K562 (cell line): Measurements from ENCODE around the gene SLC2A9. TPM values are rescaled to one million over a fixed set of nuclear protein-coding genes. Genes with fewer than 3 reads are reported as not detected.
A peak's percentile ranks its signal among the peaks of the same experiment; 100 is the strongest.

Experiments used
- ATF6 ChIP-seq: sonication (generic); formaldehyde crosslinking; IDR thresholded peaks from 2 replicates; pipeline ENCODE4 v1.4.0; 2020; ENCODE audit warnings: mild to moderate bottlenecking, missing genetic modification reagents
- BCOR ChIP-seq: fragments of 450-650 bp; IDR thresholded peaks from 2 replicates; pipeline ENCODE4 v1.6.1; 2016
- CBFA2T2 ChIP-seq: fragments of 450-650 bp; conservative IDR thresholded peaks from 2 replicates; pipeline ENCODE4 v1.6.1; 2017; ENCODE audit warnings: mild to moderate bottlenecking
- CBFA2T3 ChIP-seq: fragments of 450-650 bp; IDR thresholded peaks from 2 replicates; pipeline ENCODE4 v1.6.1; 2017
- CTBP1 ChIP-seq: fragments of 450-650 bp; IDR thresholded peaks from 2 replicates; pipeline ENCODE4 v1.6.1; 2016; ENCODE audit warnings: borderline replicate concordance
- E2F8 ChIP-seq: fragments of 450-650 bp; IDR thresholded peaks from 2 replicates; pipeline ENCODE4 v1.7.1; 2018; ENCODE audit warnings: mild to moderate bottlenecking, low read depth; ENCODE audit not compliant: partially characterized antibody
- ETS2 ChIP-seq: IDR thresholded peaks from 2 replicates; pipeline ENCODE4 v1.6.1; 2016; ENCODE audit warnings: borderline replicate concordance, missing genetic modification characterization, mild to moderate bottlenecking, moderate library complexity, missing compliant biosample characterization; ENCODE audit not compliant: poor library complexity, severe bottlenecking
- MEIS2 ChIP-seq: fragments of 450-650 bp; IDR thresholded peaks from 2 replicates; pipeline ENCODE4 v1.6.1; 2014; ENCODE audit warnings: mild to moderate bottlenecking; ENCODE audit not compliant: partially characterized antibody
- NCOR1 ChIP-seq: fragments of 450-650 bp; IDR thresholded peaks from 2 replicates; pipeline ENCODE4 v1.6.1; 2016; ENCODE audit warnings: mild to moderate bottlenecking, moderate library complexity
- NEUROD1 ChIP-seq: fragments of 150-350 bp; IDR thresholded peaks from 2 replicates; pipeline ENCODE4 v1.6.1; 2014; ENCODE audit warnings: borderline replicate concordance, low read length, low read depth; ENCODE audit not compliant: partially characterized antibody
- PHB ChIP-seq: fragments of 250-450 bp; sonication (Bioruptor Pico); IDR thresholded peaks from 2 replicates; pipeline ENCODE4 v1.5.0; 2021
- PML ChIP-seq: IDR thresholded peaks from 2 replicates; pipeline ENCODE4 v1.6.1; 2012; ENCODE audit warnings: low read length, inconsistent platforms
- POLR2A ChIP-seq: fragments of 450-650 bp; conservative IDR thresholded peaks from 2 replicates; pipeline ENCODE4 v1.6.1; 2016
- SLC30A9 ChIP-seq: fragments of 250-450 bp; sonication (Bioruptor Pico); IDR thresholded peaks from 2 replicates; pipeline ENCODE4 v1.8.0; 2022; ENCODE audit warnings: mild to moderate bottlenecking, moderate library complexity
- SMAD3 ChIP-seq: fragments of 450-650 bp; formaldehyde crosslinking; conservative IDR thresholded peaks from 2 replicates; pipeline ENCODE4 v1.4.0; 2020; ENCODE audit warnings: mild to moderate bottlenecking
- SP1 ChIP-seq: sonication (generic); formaldehyde crosslinking; IDR thresholded peaks from 2 replicates; pipeline ENCODE4 v1.8.1; 2022; ENCODE audit warnings: mild to moderate bottlenecking, missing genetic modification reagents
- SRSF3 ChIP-seq: fragments of 200-400 bp; formaldehyde crosslinking; IDR thresholded peaks from 2 replicates; pipeline ENCODE4 v1.6.1; 2016; ENCODE audit warnings: mild to moderate bottlenecking, low read length, moderate library complexity; ENCODE audit not compliant: insufficient read depth
- STAG1 ChIP-seq: sonication (generic); formaldehyde crosslinking; IDR thresholded peaks from 2 replicates; pipeline ENCODE4 v1.5.0; 2020; ENCODE audit warnings: missing genetic modification reagents, borderline replicate concordance
- TAL1 ChIP-seq: fragments of 450-650 bp; IDR thresholded peaks from 2 replicates; pipeline ENCODE4 v1.6.1; 2016; ENCODE audit warnings: mild to moderate bottlenecking
- TCF3 ChIP-seq: sonication (generic); formaldehyde crosslinking; IDR thresholded peaks from 2 replicates; pipeline ENCODE4 v1.4.0; 2020; ENCODE audit warnings: mild to moderate bottlenecking, missing genetic modification reagents
- TEAD4 ChIP-seq, 2 experiments: sonication (generic) in 1 of 2; formaldehyde crosslinking in 1 of 2; IDR thresholded peaks; 2 replicates each; pipeline versions ENCODE4 v1.6.1 to v1.8.0; 2012 to 2022; ENCODE audit warnings: borderline replicate concordance in 1 of 2, inconsistent platforms in 1 of 2, low read length in 1 of 2, mild to moderate bottlenecking in 1 of 2, missing genetic modification reagents in 1 of 2
- ZBTB9 ChIP-seq: fragments of 450-650 bp; formaldehyde crosslinking; IDR thresholded peaks from 2 replicates; pipeline ENCODE4 v1.4.0; 2020; ENCODE audit warnings: mild to moderate bottlenecking, moderate library complexity
- ZNF79 ChIP-seq: fragments of 250-450 bp; sonication (Bioruptor Pico); IDR thresholded peaks from 2 replicates; pipeline ENCODE4 v1.4.0; 2020; ENCODE audit warnings: low read depth, mild to moderate bottlenecking, moderate library complexity
- polyA plus RNA-seq, 8 experiments: library from polyadenylated mRNA; depleted of rRNA in 4 of 8; stranded (reverse) in 5 of 8; unstranded in 3 of 8; fragments of >200 nt; fragmentation: Nextera tagmentation in 2 of 8; fragmentation: Illumina TruSeq in 1 of 8; extraction: Ambion mirVana in 2 of 8; extraction: Trizol in 1 of 8; gene quantifications; 2 replicates each; pipeline versions ENCODE4 v1.2.1 to v1.2.3, GENCODE V29; 2011 to 2014; ENCODE audit warnings: inconsistent platforms in 1 of 8, missing spikeins in 1 of 8
- total RNA-seq, 7 experiments: library from RNA; depleted of rRNA in 6 of 7; stranded (reverse); fragments of >200 nt in 6 of 7; fragmentation: Illumina TruSeq in 2 of 7; extraction: Trizol in 2 of 7; gene quantifications; 2 replicates each; pipeline versions ENCODE4 v1.2.1 to v1.2.3, GENCODE V29; 2011 to 2021; ENCODE audit warnings: low replicate concordance in 1 of 7

The SLC2A9 gene
- total and polyA plus RNA-seq, 9 of the 15 experiments (the other 6 are each of a cell fraction or from before 2014, with no cell fraction given) = 0.15 to 1.9 (median 0.76) TPM

- TF ChIP-seq CBFA2T3 (peak; percentile 85), ATF6 (no peak), MEIS2 (no peak), TAL1 (peak; percentile 95), ETS2 (tag) (no peak), SLC30A9 (CRISPR knock-in tag) (no peak), BCOR (no peak), PHB (no peak), CTBP1 (0 out of 2 replicates have a peak, but pooled peaks have one; percentile 22), NCOR1 (peak; percentile 67), NEUROD1 (no peak), SP1 (CRISPR knock-in tag) (no peak), E2F8 (no peak), TCF3 (peak; percentile 75), SRSF3 (no peak), PML (peak; percentile 90), STAG1 (CRISPR knock-in tag) (no peak), ZBTB9 (peak; percentile 45; the same call in 1 of the 2 replicates), POLR2A (no peak), TEAD4 (IDR thresholded peaks at IDR 0.05; ENCODE audit: low read length) (peak; percentile 96), TEAD4 (CRISPR knock-in tag; IDR thresholded peaks at IDR 0.05; ENCODE audit: borderline replicate concordance) (no peak), CBFA2T2 (peak; percentile 83), SMAD3 (CRISPR knock-in tag) (0 out of 2 replicates have a peak, but pooled peaks have one; percentile 15), ZNF79 (no peak)
These were observed 127.8 kb downstream of the SLC2A9 start (continued) for GRCh38 chr4:9893329-9894108.
